Cardiac septum (tissue), 1 donor: Measurements from ENCODE around the gene PPP1R1C. TPM values are rescaled to one million over a fixed set of nuclear protein-coding genes. Genes with fewer than 3 reads are reported as not detected.
"Not testable (repeated sequence)": the region's sequence is repeated elsewhere in the genome, so short reads cannot be mapped to it uniquely, and the experiment has no call there.

Experiments used
- DNase-seq: peaks from one replicate; pipeline ENCODE4 v3.0.0-alpha.2; 2020; ENCODE audit warnings: low spot score
- intact Hi-C: fragments of 100-400 bp; cut with DNase I; formaldehyde crosslinking; loops from one replicate; pipeline ENCODE4 v1.14.0; 2022
- long read RNA-seq: library from polyadenylated mRNA; unstranded; transcript quantifications from one replicate; pipeline ENCODE4 v2.0.0, GENCODE V29; 2021
- total RNA-seq: library from RNA; stranded (reverse); fragmentation: NEBNext Ultra II Directional; extraction: Animal tissue kit (Norgen Biotek cat#: 25700); gene quantifications from one replicate; pipeline ENCODE4 v1.2.1, GENCODE V29; 2021
- donor health status: DM: no; HTN: no; CAD: no.

PPP1R1C gene, protein sequence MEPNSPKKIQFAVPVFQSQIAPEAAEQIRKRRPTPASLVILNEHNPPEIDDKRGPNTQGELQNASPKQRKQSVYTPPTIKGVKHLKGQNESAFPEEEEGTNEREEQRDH
- 29.6 TPM for total RNA-seq
- long read RNA-seq, transcript PPP1R1C-202 (6 exons, 3,004 nt): major isoform, 30 of 41 reads
- long read RNA-seq, partial matches to known transcripts: 3 of 41 reads
- long read RNA-seq, other reads (novel, unspliced or antisense): 6 of 41 reads

DNA sequence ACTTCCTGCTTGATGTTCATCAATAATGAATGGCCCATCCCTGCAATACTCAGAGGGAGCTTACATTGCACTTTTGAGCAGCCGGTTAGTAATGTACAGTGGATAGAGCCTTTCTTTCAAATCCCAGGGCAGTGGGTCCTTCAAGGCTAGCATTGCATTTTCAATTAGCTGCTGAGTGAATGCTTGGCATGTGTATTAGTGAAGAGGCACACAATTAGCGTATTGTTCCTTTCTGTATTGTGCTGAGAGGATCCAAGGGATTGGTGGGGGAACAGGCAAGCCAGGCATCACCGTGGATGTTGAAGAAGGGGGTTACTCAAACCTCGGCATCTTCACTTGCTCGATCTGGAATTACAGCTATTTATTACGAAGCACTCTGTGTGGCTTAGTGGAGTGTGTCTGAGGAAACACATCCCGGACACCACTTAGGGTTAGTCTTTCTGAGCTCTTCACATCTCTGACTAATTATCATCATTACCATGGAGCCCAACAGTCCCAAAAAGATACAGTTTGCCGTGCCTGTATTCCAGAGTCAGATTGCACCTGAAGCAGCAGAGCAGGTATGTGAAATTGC lies at the start of gene PPP1R1C:
PPP1R1C (plus strand) TSS at position 222 of the 574 bp plus-strand sequence; CDS start at position 480, 258 bp downstream.
- DNase-seq: no peak
- intact Hi-C loops: loop anchor here (5.0 to 10.0 kb wide), 2 partner anchors 77 to 669 kb away; no protein-coding TSS in a partner anchor

DNA sequence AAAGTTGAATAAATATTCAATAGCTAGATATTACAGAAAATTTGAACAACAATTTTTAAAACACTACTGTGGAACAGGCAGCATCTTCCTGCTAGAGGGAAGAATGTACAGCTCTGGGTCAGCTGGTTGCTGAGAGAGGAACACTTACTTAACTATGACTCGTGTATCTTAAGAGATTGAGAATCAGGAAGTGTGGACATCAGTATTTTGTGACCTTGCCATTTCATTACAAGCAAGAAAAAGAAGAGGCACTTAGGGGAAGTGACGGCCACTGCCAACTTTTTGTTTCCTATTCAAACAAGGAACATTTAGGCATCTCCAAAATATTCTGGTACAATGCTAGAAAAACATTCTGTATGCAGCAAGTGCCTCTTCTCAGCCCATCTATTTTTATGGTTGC lies 48.2 kb upstream of the PPP1R1C start:
- DNase-seq: no peak
- intact Hi-C loops: no loop called here

DNA sequence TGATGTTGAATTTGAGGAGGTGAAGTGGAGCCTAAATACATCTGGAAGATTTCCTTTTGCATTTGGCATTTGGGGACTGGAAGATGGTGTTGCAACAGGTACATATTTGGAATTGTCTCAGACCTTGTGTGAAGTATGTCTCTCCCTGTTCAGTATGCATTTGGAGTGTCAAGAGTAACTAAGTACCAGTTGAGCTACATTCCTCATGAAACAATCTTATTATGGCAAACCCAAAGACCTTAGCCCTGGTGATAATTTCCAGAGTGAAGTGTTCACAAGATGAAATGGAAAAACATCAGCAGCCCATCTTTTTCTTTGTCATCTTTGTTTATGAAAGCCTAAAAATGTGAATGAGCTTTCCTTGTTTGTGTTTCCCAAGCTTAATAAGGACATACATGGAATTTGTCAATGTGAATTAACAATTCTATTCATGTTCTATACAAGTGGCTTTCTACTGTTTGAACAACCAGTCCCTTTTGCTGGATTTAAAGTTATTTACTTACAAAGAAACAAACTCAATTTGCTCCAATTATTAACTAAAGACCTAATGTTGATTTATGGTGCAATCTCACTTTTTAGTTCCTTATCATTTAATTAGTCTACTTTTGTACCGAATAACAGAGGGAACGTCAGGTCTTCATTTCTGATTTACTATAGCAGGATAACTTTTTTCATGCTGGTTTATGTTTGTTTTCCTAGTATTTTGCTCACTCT lies 42.1 kb upstream of the PPP1R1C start:
- no peak for DNase-seq
- intact Hi-C loops: no loop called here

DNA sequence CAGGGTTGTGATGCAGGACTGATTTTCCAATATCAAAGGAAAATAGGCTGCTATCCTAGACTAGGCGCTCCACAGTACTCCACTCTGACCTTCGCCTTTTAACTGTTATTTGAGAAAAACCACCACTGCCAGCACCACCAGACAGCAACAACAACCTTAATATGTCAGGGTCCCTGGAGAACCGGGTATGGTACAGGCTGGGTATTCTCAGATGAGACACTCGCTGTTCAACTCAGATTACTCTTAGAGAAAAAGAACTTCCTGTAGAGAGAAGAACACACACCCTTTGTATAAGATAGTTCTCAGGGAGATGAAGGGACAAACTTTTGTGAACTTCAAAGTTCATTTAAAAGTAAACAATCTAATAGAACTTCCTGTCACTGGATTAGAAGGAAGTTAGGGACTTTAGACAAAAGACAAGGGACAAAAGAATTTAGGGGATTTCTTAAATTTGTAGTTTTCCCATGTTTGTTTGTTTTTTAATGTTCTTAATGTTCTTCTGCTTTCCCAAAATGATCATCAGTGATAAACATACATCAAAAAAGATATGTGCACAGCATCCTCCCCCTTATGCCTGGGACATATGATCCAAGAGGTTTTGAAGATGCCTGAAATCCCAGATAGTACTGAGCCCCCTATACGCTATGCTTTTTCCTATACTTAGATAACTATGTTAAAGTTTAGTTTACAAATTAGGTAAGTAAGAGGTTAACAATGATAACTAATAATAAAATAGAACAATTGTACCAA lies 41.3 kb upstream of the PPP1R1C start:
- DNase-seq: no peak
- intact Hi-C loops: no loop called here

DNA sequence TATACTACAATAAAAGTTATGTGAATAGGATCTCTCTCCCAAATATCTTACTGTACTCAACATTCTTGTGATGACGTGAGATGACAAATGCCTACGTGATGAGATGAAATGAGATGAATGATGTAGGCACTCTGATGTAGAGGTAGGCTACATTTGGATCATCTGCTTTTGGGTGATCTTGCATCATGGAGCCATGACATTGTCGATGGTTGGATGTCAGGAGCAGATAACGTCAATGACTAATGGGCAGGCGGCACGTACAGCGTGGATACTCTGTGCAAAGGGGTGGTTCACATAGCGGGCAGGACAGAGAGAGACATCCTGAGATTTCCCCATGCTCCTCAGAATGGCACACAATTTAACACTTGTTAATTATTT lies 40.8 kb upstream of the PPP1R1C start:
- no peak for DNase-seq

DNA sequence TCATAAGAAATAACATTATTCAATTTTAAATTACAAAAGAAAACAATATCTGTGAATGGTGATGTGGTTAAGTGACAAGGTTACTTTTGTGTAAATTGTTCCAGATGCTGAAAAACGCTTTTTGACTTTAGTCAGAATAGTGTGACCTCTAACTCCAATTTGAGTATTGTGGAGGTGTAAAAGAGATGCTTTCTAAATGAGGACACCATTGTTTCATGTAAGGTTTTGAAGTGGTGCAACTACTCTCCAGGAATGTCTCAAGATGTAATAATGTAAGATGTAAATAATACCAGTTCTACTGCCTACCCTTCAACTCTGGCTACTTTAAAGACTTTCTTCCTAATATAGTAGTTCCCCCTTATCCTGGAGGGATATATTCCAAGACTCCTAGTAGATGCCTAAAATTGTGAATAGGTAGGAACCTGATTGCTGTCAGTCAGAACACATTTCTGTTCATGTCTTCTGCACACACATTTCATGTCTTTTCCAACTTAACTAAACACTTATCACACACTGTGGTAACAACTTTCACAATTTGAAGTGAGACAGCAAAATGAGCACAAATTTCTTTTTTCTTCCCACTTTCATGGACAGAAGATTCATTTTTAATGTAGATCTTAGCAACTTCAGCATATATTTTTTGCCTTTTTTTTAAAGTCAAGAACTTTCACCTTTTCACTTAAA lies 39.1 kb upstream of the PPP1R1C start:
- intact Hi-C loops: no loop called here
- no peak for DNase-seq

More for the DNA sequence above, 40.8 kb upstream of the PPP1R1C start:
- intact Hi-C loops: no loop called here

DNA sequence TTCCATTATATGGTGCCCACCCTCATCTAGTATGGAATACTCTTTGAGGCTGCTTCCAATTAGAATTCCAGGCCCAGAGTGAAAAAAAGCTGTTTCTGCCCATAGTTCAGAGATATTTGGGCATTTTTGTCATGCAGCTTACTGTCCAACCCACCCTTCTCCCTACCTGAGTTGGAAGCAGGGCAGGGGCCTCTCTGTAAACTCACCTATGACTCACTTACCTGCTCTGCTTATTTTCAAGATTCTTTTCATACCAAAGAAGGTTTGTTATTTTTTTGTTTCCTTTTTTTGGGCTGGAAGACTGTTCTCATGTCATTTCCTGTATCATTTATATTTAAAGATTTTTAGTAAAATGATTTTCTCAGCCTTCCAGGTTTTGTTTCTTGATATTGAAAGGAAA lies 38.4 kb upstream of the PPP1R1C start:
- intact Hi-C loops: no loop called here
- no peak for DNase-seq

DNA sequence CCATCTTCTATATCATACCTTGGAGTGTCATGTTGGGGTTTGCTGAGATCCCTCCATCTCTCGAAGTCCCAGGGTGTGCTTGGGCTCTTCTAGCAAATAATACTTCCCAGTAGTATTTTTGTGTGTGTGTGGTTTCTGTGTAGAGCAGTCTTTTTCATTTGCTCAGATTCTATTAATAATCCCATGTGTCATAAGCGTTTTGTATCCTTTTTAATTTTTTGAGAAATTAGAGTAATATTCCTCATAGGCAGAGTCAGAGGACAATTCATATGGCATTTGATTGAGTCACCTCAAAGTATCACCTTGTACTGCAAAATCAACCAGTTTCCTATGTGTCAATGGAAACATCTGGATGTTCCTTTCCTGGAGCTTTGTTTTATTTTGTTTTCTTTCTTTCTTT lies 37.4 kb upstream of the PPP1R1C start:
- intact Hi-C loops: no loop called here
- DNase-seq: no peak

DNA sequence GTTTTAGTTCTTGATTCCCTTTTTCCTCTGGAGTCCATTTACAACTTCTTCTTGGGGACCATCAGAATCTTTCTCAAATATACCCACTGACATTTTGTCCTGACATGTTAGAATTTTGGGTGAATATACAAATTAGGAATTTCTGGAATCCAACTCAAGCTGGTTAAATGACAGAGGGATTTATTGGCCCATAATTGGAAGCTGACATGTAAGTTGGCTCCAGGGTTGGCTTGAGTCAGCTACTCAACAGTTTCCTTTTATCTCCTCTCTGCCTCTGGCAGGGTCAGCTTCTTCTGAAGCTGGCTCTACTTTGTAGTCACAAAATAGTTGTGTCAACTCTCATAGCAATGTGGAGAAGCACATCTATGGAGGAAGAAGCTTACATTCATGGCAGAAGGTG lies 36.6 kb upstream of the PPP1R1C start:
- intact Hi-C loops: no loop called here
- no peak for DNase-seq

DNA sequence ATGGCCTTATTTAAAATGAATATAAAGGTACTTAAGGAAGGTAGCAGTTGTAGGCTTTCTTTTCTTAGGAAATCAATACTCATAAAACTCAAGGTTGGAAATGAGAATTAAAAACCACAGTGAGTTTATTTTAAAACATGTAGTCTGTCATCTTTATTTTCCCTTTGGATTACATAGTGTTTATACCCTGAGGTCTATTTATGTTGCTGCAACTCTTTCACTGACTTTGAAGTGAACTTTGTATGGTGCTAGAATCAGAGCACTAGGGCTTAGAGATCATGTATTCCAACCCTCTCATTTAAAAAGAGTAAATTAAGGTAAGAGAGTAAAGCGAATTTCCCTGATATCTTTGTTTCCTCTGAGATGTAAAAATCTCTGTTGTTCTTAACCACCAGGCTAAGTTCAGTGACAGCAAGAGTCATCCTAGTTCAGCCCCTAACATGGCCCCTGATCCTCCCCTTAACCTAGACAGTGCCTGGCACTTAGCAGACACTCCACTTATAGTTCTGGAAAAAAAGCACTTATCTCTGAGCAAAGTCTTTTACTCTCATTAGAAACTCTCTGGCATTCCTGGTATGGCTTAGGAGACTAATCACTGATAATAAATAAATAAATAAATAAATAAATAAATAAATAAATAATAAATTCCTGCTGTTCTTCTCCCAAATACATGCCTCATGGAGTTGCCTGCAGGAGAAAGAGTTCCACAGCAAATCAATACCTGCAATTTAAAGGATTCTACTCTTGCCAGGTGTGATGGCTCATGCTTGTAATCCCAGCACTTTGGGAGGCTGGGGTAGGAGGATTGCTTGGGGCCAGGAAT lies 33.0 kb upstream of the PPP1R1C start:
- no peak for DNase-seq
- intact Hi-C loops: no loop called here

DNA sequence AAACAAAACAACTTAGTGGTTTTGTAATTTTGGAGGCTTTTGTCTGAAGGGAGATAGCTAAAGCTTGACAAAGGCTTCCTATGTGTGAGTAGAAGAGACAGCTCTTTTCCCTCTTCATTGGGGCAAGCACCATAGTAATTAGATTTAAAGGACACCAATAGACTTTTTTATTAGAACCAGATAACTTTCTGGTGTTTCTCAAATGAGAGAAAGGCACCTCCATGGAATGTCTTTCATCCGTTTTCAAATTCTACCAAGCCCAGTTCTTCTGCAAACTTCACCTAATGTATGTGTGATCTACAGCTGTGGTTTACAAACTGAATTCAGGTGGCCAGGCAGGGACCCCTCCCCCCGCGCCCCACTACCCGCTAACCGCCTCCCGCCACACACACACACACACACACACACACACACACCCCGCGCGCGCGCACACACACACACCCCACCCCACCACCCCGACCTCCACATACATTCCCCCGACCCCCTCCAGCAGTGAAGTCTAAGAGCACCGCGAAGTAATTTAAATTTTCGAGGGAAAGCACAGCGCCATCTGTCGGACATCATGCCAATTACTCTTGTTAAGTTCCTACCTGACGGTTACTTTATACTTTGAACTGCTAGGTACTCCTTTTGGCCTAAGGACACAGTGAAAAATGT lies 31.6 kb upstream of the PPP1R1C start:
- no peak for DNase-seq
- intact Hi-C loops: loop anchor here (2.0 kb wide), 1 partner anchor 211 kb away; no protein-coding TSS in a partner anchor

DNA sequence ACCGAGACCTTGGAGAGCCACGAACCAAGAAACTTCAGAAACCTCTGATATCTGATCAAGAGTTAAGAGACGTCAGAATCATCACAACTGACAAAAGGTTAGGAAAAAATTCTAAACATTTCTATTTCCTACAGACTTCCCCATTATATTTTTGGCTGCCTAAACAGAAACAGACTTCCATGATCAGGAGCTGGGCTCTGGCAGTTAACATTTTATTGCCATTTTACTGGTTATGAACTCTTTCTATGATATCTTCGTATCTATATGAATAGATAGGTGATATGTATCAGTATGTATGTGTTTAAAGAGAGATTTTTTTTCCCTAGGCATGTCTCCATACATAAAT lies 31.1 kb upstream of the PPP1R1C start:
- intact Hi-C loops: loop anchor here (2.0 kb wide), 1 partner anchor 212 kb away; no protein-coding TSS in a partner anchor
- no peak for DNase-seq

DNA sequence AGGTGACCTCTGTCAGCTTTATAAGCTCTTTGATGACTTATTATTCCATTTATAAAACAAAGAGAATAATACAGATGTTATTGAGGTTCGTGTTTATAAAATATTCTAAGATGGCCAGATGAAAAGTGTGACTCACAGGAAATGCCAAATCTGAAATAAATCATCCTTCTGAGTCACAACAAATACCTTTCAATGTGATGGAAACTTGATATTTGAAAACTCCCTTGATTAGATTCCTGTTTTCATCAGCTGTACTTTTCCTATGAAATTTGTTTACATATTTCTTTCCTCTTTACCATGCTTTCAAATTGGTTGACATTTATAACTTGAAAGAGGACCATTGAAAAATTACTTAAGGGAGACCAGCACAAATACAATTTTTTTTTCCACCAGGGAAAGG lies 30.6 kb upstream of the PPP1R1C start:
- no peak for DNase-seq
- intact Hi-C loops: loop anchor here (2.0 kb wide), 1 partner anchor 212 kb away; no protein-coding TSS in a partner anchor

DNA sequence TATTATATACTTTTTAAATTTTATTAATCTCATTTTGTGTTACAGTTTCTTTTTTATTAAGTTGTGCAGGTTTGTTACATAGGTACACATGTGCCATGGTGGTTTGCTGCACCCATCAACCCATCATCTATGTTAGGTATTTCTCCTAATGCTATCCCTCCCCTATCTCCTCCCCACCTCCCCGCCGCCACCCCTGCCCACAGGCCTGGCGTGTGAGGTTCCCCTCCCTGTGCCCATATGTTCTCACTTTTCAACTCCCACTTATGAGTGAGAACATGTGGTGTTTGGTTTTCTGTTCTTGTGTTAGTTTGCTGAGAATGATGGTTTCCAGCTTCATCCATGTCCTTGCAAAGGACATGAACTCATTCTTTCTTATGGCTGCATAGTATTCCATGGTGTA lies 29.8 kb upstream of the PPP1R1C start:
- intact Hi-C loops: loop anchor here (2.0 kb wide), 1 partner anchor 213 kb away; no protein-coding TSS in a partner anchor
- DNase-seq: not testable (repeated sequence)

DNA sequence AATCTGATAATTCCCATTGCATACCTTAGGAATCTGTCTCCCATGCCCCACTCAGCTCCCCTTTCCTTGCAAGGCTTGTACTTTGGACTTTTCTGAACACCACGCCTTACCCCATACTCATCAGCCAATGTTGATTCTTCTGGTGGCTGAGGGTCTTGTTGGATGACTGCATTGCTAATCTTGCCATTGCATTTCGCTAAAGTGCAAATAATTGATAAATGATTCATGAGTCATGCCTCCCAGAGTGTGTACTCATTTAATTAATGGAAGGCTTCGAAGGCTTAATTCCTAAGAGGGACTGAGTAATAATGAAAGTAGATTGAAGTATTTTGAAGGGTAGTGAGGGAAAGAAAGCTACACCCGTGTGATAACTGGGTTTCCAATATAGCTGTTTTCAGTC lies 28.0 kb upstream of the PPP1R1C start:
- no peak for DNase-seq
- intact Hi-C loops: no loop called here

DNA sequence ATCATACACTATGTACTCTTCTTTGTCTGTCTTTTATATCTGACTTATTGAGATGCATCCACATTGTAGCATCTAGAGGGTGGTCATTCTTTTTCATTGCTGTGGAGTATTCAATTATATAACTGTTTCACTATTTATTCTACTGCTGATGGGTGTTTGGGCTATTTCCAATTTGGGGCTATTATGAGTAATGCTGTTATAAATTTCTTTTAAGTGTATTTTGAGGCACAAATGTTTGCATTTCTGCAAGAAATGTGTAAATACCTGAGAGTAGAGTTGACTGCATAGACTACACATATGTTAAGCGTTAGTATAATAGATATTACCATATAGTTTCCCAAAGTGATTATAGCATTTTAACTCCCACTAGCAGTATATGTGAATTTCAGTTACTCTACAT lies 26.9 kb upstream of the PPP1R1C start:
- DNase-seq: no peak
- intact Hi-C loops: no loop called here

DNA sequence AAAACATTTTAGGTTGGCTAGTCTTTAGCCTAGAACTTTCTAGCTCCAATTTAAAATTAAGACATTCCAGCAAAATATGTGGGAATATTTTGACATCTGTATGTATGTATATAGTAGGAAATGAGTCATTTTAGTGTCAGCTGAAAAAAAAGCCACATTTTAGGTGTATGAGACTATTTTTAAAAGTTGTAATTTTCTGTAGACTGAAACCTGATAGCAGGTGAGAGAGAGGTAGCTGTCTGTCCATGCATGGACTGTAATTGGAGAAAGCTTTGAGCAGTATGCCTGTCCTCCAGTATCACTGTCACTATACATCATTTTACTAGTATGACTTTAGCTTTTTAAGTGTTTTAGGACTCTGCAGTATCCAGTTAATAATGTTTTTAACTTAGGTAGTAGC lies 26.1 kb upstream of the PPP1R1C start:
- intact Hi-C loops: no loop called here
- no peak for DNase-seq

DNA sequence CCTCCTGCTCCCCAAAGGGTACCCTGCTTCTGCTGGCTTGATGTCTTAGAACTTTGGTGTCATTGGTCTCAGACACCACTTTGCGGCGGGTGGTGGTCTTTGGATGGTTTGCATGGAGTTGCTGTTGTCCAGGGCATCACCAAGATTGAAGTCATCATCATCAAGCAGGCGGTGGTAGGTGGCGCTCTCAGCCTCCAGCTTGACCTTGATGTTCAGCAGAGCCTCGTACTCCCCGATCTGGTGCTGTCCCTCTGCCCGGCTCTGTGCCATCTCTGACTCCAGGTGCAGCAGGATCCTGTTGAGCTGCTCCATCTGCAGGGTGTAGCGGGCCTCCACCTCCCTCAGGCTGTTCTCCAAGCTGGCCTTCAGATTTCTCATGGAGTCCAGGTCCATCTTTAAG lies 24.5 kb upstream of the PPP1R1C start:
- intact Hi-C loops, DNase-seq: not testable (repeated sequence)
